ENCODE measurements around the gene GLO1. TPM values are rescaled to one million over a fixed set of nuclear protein-coding genes. Genes with fewer than 3 reads are reported as not detected.

Gene GLO1
- total and polyA plus RNA-seq, 9 of the 15 experiments (the other 6 are each of a cell fraction or from before 2014, with no cell fraction given): 155 to 331 (median 203) TPM

GRCh38 chr6:38702558-38703397 lies at the start of gene GLO1 (continued):
- TF ChIP-seq GMEB1 (CRISPR knock-in tag; IDR thresholded peaks at IDR 0.05) (peak; percentile 19; the same call in 1 of the 2 replicates), GATAD2B (IDR thresholded peaks at IDR 0.05; ENCODE audit: borderline replicate concordance) (no peak; the same call in 1 of the 2 replicates), ZNF280B (CRISPR knock-in tag; IDR thresholded peaks at IDR 0.05) (no peak), DLX4 (CRISPR knock-in tag; IDR thresholded peaks at IDR 0.05) (no peak), GTF2F1 (IDR thresholded peaks at IDR 0.05; ENCODE audit: low read depth, low read length) (peak; percentile 90), ZNF778 (CRISPR knock-in tag; IDR thresholded peaks at IDR 0.05) (no peak), ZNF277 (CRISPR knock-in tag; IDR thresholded peaks at IDR 0.05; ENCODE audit: borderline replicate concordance) (no peak), NELFE (IDR thresholded peaks at IDR 0.05; ENCODE audit: insufficient read depth, insufficient read length) (no peak), ZNF408 (CRISPR knock-in tag; IDR thresholded peaks at IDR 0.05; ENCODE audit: low read depth) (no peak), ZBTB40 (IDR thresholded peaks at IDR 0.05) (0 out of 2 replicates have a peak, but pooled peaks have one; percentile 45), ZBTB40 (CRISPR knock-in tag; IDR thresholded peaks at IDR 0.05) (no peak), NCOR1 (IDR thresholded peaks at IDR 0.05) (no peak), ZNF324 (CRISPR knock-in tag; IDR thresholded peaks at IDR 0.05) (no peak)
